Epithelial cell of alveolus of lung (primary cell): Measurements from ENCODE around the gene PRR20D. TPM values are rescaled to one million over a fixed set of nuclear protein-coding genes. Genes with fewer than 3 reads are reported as not detected.

Experiments
- total RNA-seq: library from RNA; depleted of rRNA; stranded (reverse); fragments of >200 nt; gene quantifications from 2 replicates; pipeline ENCODE4 v1.2.1, GENCODE V29; 2015

Gene PRR20D
- total RNA-seq, result not detected in 2 replicates

GRCh38 chr13:57160332-57160731 is at the start of gene PRR20D:
TSS of gene PRR20D (plus strand) at chr13:57160632. CDS start at chr13:57161019, 387 bp downstream.

GRCh38 chr13:57140235-57140968 is 20.0 kb upstream of the PRR20D start, which contains the start of gene PRR20A:
TSS of gene PRR20A (plus strand) at chr13:57140918. CDS start at chr13:57141305, 387 bp downstream.

DNA sequence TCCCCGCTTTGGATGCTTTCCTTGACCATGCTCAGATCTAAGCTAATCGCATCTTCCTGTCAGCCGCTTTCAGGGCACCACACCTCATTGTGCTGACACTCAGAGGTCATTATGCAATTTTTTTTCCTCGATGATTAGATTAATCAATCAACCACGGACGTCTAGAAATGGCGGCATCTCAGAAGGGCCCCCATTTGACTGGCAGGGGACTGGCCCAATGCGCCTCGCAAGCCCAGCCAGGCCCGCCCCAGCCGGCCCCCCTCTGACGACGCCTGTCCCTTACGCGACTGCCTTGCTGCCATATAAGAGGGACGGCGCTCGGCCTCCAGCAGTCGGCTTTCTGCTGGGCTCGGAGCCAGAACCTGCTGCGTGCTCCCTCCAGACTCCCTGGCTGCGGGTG is 13.2 kb upstream of the PRR20D start, which contains the start of gene PRR20B:
Gene PRR20B, plus strand, starts transcription at position 301 of the 400 bp plus-strand sequence. CDS start 387 bp downstream, outside the sequence.

DNA sequence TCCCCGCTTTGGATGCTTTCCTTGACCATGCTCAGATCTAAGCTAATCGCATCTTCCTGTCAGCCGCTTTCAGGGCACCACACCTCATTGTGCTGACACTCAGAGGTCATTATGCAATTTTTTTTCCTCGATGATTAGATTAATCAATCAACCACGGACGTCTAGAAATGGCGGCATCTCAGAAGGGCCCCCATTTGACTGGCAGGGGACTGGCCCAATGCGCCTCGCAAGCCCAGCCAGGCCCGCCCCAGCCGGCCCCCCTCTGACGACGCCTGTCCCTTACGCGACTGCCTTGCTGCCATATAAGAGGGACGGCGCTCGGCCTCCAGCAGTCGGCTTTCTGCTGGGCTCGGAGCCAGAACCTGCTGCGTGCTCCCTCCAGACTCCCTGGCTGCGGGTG is 6.7 kb upstream of the PRR20D start, which contains the start of gene PRR20C:
Gene PRR20C, plus strand, starts transcription at position 301 of the 400 bp plus-strand sequence. CDS start 387 bp downstream, outside the sequence.

GRCh38 chr13:57166897-57167296 is 6.5 kb downstream of the PRR20D start, which contains the start of gene PRR20E:
TSS of gene PRR20E (plus strand) at chr13:57167197. CDS start at chr13:57167584, 387 bp downstream.

Other genes starting within 250 kb of the PRR20D start
- gene PRR20A, start 19.7 kb upstream of the PRR20D start, total RNA-seq, result not detected in 2 replicates
- gene PRR20B, start 13.1 kb upstream of the PRR20D start, total RNA-seq, result not detected in 2 replicates
- gene PRR20C, start 6.6 kb upstream of the PRR20D start, total RNA-seq, result not detected in 2 replicates
- not detected in 2 replicates for gene PRR20E, start 6.6 kb downstream of the PRR20D start, total RNA-seq